K562 (cell line): ENCODE measurements around the gene CAMK2B. TPM values are rescaled to one million over a fixed set of nuclear protein-coding genes. Genes with fewer than 3 reads are reported as not detected.

ENCODE experiments used
- ATF3 ChIP-seq, 2 experiments: fragments of 450-650 bp in 1 of 2; sonication (generic) in 1 of 2; formaldehyde crosslinking in 1 of 2; IDR thresholded peaks in 1 of 2; conservative IDR thresholded peaks in 1 of 2; 2 replicates each; pipeline versions ENCODE4 v1.6.1 to v1.8.1; 2016 to 2023; ENCODE audit warnings: mild to moderate bottlenecking in 2 of 2, moderate library complexity in 2 of 2, inconsistent platforms in 1 of 2, missing genetic modification reagents in 1 of 2
- BMI1 ChIP-seq: fragments of 150-350 bp; IDR thresholded peaks from 2 replicates; pipeline ENCODE4 v1.6.1; 2014; ENCODE audit warnings: low read length
- FOSL1 ChIP-seq: fragments of 200-800 bp; sonication (Bioruptor generic); conservative IDR thresholded peaks from 2 replicates; pipeline ENCODE4 v1.6.1; 2016; ENCODE audit warnings: missing genetic modification characterization, missing compliant biosample characterization
- FOXA3 ChIP-seq, 2 experiments: fragments of 450-650 bp in 1 of 2; sonication (generic) in 1 of 2; formaldehyde crosslinking; IDR thresholded peaks in 1 of 2; conservative IDR thresholded peaks in 1 of 2; 2 replicates each; pipeline versions ENCODE4 v1.4.0 to v1.8.0; 2020 to 2022; ENCODE audit warnings: mild to moderate bottlenecking in 2 of 2, missing genetic modification reagents in 1 of 2
- FOXP4 ChIP-seq: sonication (generic); formaldehyde crosslinking; IDR thresholded peaks from 2 replicates; pipeline ENCODE4 v1.8.0; 2022; ENCODE audit warnings: mild to moderate bottlenecking, missing genetic modification reagents, borderline replicate concordance
- ID3 ChIP-seq, 2 experiments: fragments of 250-450 bp in 1 of 2; fragments of 450-650 bp in 1 of 2; sonication (Bioruptor Pico) in 1 of 2; IDR thresholded peaks; 2 replicates each; pipeline versions ENCODE4 v1.6.1 to v1.8.0; 2016 to 2021; ENCODE audit warnings: mild to moderate bottlenecking in 2 of 2, moderate library complexity in 2 of 2, missing compliant biosample characterization in 1 of 2, missing genetic modification characterization in 1 of 2
- L3MBTL2 ChIP-seq: fragments of 450-650 bp; IDR thresholded peaks from 2 replicates; pipeline ENCODE4 v1.6.1; 2016; ENCODE audit warnings: mild to moderate bottlenecking, moderate library complexity
- MAX ChIP-seq: sonication (generic); formaldehyde crosslinking; IDR thresholded peaks from 2 replicates; pipeline ENCODE4 v1.9.0; 2022; ENCODE audit warnings: mild to moderate bottlenecking, missing genetic modification reagents
- MAZ ChIP-seq, 2 experiments: fragments of 450-650 bp in 1 of 2; sonication (generic) in 1 of 2; formaldehyde crosslinking; IDR thresholded peaks in 1 of 2; conservative IDR thresholded peaks in 1 of 2; 2 replicates each; pipeline versions ENCODE4 v1.4.0 to v1.5.0; 2020; ENCODE audit warnings: mild to moderate bottlenecking in 1 of 2, missing genetic modification reagents in 1 of 2
- NEUROD1 ChIP-seq: fragments of 150-350 bp; IDR thresholded peaks from 2 replicates; pipeline ENCODE4 v1.6.1; 2014; ENCODE audit warnings: borderline replicate concordance, low read length, low read depth; ENCODE audit not compliant: partially characterized antibody
- RBM25 ChIP-seq: fragments of 200-400 bp; formaldehyde crosslinking; IDR thresholded peaks from 2 replicates; pipeline ENCODE4 v1.6.1; 2018; ENCODE audit warnings: low read length, low read depth, moderate library complexity; ENCODE audit not compliant: severe bottlenecking
- TSHZ1 ChIP-seq: fragments of 250-450 bp; sonication (Bioruptor Pico); IDR thresholded peaks from 2 replicates; pipeline ENCODE4 v1.4.0; 2020; ENCODE audit warnings: mild to moderate bottlenecking, moderate library complexity
- USF1 ChIP-seq: sonication (generic); formaldehyde crosslinking; IDR thresholded peaks from 2 replicates; pipeline ENCODE4 v1.9.0; 2022; ENCODE audit warnings: mild to moderate bottlenecking, missing genetic modification reagents
- ZNF311 ChIP-seq: fragments of 250-450 bp; sonication (Bioruptor Pico); IDR thresholded peaks from 2 replicates; pipeline ENCODE4 v1.4.0; 2020; ENCODE audit warnings: mild to moderate bottlenecking, moderate library complexity
- ZNF431 ChIP-seq: sonication (generic); formaldehyde crosslinking; IDR thresholded peaks from 2 replicates; pipeline ENCODE4 v1.8.0; 2022; ENCODE audit warnings: mild to moderate bottlenecking, missing genetic modification reagents
- ZNF699 ChIP-seq: fragments of 250-450 bp; sonication (Bioruptor Pico); IDR thresholded peaks from 2 replicates; pipeline ENCODE4 v1.8.0; 2021; ENCODE audit warnings: mild to moderate bottlenecking, moderate library complexity; ENCODE audit not compliant: insufficient replicate concordance
- polyA plus RNA-seq, 8 experiments: library from polyadenylated mRNA; depleted of rRNA in 4 of 8; stranded (reverse) in 5 of 8; unstranded in 3 of 8; fragments of >200 nt; fragmentation: Nextera tagmentation in 2 of 8; fragmentation: Illumina TruSeq in 1 of 8; extraction: Ambion mirVana in 2 of 8; extraction: Trizol in 1 of 8; gene quantifications; 2 replicates each; pipeline versions ENCODE4 v1.2.1 to v1.2.3, GENCODE V29; 2011 to 2014; ENCODE audit warnings: inconsistent platforms in 1 of 8, missing spikeins in 1 of 8
- total RNA-seq, 7 experiments: library from RNA; depleted of rRNA in 6 of 7; stranded (reverse); fragments of >200 nt in 6 of 7; fragmentation: Illumina TruSeq in 2 of 7; extraction: Trizol in 2 of 7; gene quantifications; 2 replicates each; pipeline versions ENCODE4 v1.2.1 to v1.2.3, GENCODE V29; 2011 to 2021; ENCODE audit warnings: low replicate concordance in 1 of 7

CAMK2B gene
- total and polyA plus RNA-seq, 9 of the 15 experiments (the other 6 are each of a cell fraction or from before 2014, with no cell fraction given) = 0.04 to 0.09 (median 0.05) TPM; not detected in 4

- TF ChIP-seq RBM25 = no peak
- TF ChIP-seq ZNF311 (CRISPR knock-in tag) = no peak
- TF ChIP-seq BMI1 = no peak
- TF ChIP-seq TSHZ1 (CRISPR knock-in tag) = no peak
- TF ChIP-seq MAX (CRISPR knock-in tag) = no peak
- TF ChIP-seq ZNF431 = no peak
- TF ChIP-seq FOXA3 (CRISPR knock-in tag; conservative IDR thresholded peaks at IDR 0.05 in 1 of 2, IDR thresholded peaks at IDR 0.05 in 1 of 2) = no peak
- TF ChIP-seq FOXP4 (CRISPR knock-in tag) = no peak
- peak; percentile 14; the same call in 1 of the 2 replicates for TF ChIP-seq USF1
- TF ChIP-seq NEUROD1 = no peak
- peak; percentile 56 for TF ChIP-seq ATF3 (IDR thresholded peaks at IDR 0.05)
- no peak for TF ChIP-seq ATF3 (CRISPR knock-in tag; conservative IDR thresholded peaks at IDR 0.05)
- TF ChIP-seq FOSL1 (tag) = 0 out of 2 replicates have a peak, but pooled peaks have one; percentile 24
- TF ChIP-seq MAZ (CRISPR knock-in tag; conservative IDR thresholded peaks at IDR 0.05 in 1 of 2, IDR thresholded peaks at IDR 0.05 in 1 of 2) = no peak
- no peak for TF ChIP-seq ID3 (CRISPR knock-in tag; IDR thresholded peaks at IDR 0.05)
- TF ChIP-seq ID3 (tag; IDR thresholded peaks at IDR 0.05) = no peak
- TF ChIP-seq L3MBTL2 = peak; percentile 71
- no peak for TF ChIP-seq ZNF699 (CRISPR knock-in tag)
These were observed 65.6 kb downstream of the CAMK2B start (continued) for GRCh38 chr7:44259547-44260457.
